Measurements from ENCODE around the gene TRIM14. TPM values are rescaled to one million over a fixed set of nuclear protein-coding genes. Genes with fewer than 3 reads are reported as not detected.

Gene TRIM14
- total and polyA plus RNA-seq, 2 of the 13 experiments (the other 11 are each of a cell fraction or from before 2014, with no cell fraction given), result 9.2 to 13.0 TPM

DNA sequence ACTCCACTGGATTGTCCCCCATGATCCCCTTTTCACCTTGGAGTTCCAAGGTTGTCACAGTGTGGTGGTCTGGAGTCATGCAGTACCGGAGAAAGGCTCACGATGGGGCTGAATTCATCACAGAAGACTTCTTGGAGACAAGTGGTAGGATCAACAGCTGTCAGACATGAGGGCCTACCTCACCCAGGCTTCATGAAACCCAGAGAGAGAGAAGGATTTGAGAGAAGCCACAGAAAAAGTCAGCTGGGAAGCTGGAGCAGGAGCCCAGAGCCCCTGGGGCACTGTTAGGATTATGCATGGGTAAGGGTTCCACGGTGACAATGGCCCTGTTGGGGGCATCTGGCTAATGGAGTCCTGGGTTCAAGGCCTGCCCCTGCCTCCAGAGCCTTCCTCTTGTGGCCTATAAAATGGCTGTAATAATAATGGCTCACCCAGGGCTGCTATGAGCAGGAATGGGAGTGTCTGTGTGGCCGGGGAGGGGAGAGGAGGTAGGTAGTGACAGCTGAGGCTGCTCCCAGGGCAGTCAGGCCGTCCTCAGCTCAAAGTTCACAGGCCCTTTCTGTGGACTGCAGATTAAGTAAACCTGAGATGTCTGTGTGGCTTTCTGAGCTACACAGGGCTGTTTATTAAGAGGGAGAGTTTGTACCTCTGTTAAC, 910 bp downstream of the TRIM14 start (continued):
- TF ChIP-seq, protein P1, sequence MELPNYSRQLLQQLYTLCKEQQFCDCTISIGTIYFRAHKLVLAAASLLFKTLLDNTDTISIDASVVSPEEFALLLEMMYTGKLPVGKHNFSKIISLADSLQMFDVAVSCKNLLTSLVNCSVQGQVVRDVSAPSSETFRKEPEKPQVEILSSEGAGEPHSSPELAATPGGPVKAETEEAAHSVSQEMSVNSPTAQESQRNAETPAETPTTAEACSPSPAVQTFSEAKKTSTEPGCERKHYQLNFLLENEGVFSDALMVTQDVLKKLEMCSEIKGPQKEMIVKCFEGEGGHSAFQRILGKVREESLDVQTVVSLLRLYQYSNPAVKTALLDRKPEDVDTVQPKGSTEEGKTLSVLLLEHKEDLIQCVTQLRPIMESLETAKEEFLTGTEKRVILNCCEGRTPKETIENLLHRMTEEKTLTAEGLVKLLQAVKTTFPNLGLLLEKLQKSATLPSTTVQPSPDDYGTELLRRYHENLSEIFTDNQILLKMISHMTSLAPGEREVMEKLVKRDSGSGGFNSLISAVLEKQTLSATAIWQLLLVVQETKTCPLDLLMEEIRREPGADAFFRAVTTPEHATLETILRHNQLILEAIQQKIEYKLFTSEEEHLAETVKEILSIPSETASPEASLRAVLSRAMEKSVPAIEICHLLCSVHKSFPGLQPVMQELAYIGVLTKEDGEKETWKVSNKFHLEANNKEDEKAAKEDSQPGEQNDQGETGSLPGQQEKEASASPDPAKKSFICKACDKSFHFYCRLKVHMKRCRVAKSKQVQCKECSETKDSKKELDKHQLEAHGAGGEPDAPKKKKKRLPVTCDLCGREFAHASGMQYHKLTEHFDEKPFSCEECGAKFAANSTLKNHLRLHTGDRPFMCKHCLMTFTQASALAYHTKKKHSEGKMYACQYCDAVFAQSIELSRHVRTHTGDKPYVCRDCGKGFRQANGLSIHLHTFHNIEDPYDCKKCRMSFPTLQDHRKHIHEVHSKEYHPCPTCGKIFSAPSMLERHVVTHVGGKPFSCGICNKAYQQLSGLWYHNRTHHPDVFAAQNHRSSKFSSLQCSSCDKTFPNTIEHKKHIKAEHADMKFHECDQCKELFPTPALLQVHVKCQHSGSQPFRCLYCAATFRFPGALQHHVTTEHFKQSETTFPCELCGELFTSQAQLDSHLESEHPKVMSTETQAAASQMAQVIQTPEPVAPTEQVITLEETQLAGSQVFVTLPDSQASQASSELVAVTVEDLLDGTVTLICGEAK (IDR thresholded peaks at IDR 0.05), result no peak
- TF ChIP-seq, protein P1 (CRISPR knock-in tag; IDR thresholded peaks at IDR 0.05), result no peak
- TF ChIP-seq GABPA (IDR thresholded peaks at IDR 0.05; ENCODE audit: low read depth, low read length) (no peak), GABPA (CRISPR knock-in tag; IDR thresholded peaks at IDR 0.05; ENCODE audit: low read depth) (peak; percentile 45; the same call in 1 of the 2 replicates), ZNF607 (CRISPR knock-in tag; IDR thresholded peaks at IDR 0.05; ENCODE audit: borderline replicate concordance) (no peak), ZFP36L1 (CRISPR knock-in tag; IDR thresholded peaks at IDR 0.05) (no peak), SOX6 (IDR thresholded peaks at IDR 0.05) (no peak), SOX6 (CRISPR knock-in tag; IDR thresholded peaks at IDR 0.05) (peak; percentile 21; the same call in 1 of the 2 replicates), ZZZ3 (CRISPR knock-in tag; IDR thresholded peaks at IDR 0.05; ENCODE audit: borderline replicate concordance) (no peak), NAIF1 (CRISPR knock-in tag; IDR thresholded peaks at IDR 0.05; ENCODE audit: borderline replicate concordance) (no peak), KLF16 (CRISPR knock-in tag; IDR thresholded peaks at IDR 0.05) (0 out of 4 replicates have a peak, but pooled peaks of 1 of the 2 experiments have one; percentile 22), HNF4G (IDR thresholded peaks at IDR 0.05; ENCODE audit: borderline replicate concordance, low read depth, low read length) (peak; percentile 86; the same call in 1 of the 2 replicates), HNF4G (CRISPR knock-in tag; IDR thresholded peaks at IDR 0.05; ENCODE audit: borderline replicate concordance, low read depth) (no peak), HMG20A (CRISPR knock-in tag; IDR thresholded peaks at IDR 0.05; ENCODE audit: borderline replicate concordance) (0 out of 2 replicates have a peak, but pooled peaks have one; percentile 29), STAG1 (CRISPR knock-in tag; IDR thresholded peaks at IDR 0.05) (0 out of 2 replicates have a peak, but pooled peaks have one; percentile 18), PHF20 (CRISPR knock-in tag; IDR thresholded peaks at IDR 0.05) (0 out of 2 replicates have a peak, but pooled peaks have one; percentile 15), ZNF562 (CRISPR knock-in tag; IDR thresholded peaks at IDR 0.05; ENCODE audit: borderline replicate concordance) (no peak), ZNF484 (CRISPR knock-in tag; IDR thresholded peaks at IDR 0.05; ENCODE audit: borderline replicate concordance, low read depth) (no peak)
- TF ChIP-seq, protein P2, sequence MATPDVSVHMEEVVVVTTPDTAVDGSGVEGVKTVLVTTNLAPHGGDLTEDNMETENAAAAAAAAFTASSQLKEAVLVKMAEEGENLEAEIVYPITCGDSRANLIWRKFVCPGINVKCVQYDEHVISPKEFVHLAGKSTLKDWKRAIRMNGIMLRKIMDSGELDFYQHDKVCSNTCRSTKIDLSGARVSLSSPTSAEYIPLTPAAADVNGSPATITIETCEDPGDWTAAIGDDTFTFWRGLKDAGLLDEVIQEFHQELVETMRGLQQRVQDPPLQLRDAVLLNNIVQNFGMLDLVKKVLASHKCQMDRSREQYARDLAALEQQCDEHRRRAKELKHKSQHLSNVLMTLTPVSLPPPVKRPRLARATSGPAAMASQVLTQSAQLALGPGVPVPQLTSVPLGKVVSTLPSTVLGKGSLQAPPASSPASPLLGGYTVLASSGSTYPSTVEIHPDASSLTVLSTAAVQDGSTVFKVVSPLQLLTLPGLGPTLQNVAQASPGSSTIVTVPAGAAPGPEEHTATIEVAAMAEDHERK (CRISPR knock-in tag; IDR thresholded peaks at IDR 0.05; ENCODE audit: low read depth), result no peak
- TF ChIP-seq, protein P3, sequence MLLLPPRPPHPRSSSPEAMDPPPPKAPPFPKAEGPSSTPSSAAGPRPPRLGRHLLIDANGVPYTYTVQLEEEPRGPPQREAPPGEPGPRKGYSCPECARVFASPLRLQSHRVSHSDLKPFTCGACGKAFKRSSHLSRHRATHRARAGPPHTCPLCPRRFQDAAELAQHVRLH (CRISPR knock-in tag; IDR thresholded peaks at IDR 0.05; ENCODE audit: borderline replicate concordance, low read depth), result no peak

All from HepG2 (cell line).